Right cardiac atrium (tissue), 5 donors: ENCODE measurements around the gene SLC9C1. TPM values are rescaled to one million over a fixed set of nuclear protein-coding genes. Genes with fewer than 3 reads are reported as not detected.
A peak's percentile ranks its signal among the peaks of the same experiment; 100 is the strongest.

Experiments used
- ATAC-seq, 2 donors: fragments of 200-7000 bp; cut with Tn5 transposase; one replicate each; pipeline versions ENCODE4 v1.8.0 to v1.9.1; 2020; ENCODE audit warnings: moderate library complexity in 2 of 2, mild to moderate bottlenecking in 1 of 2
- DNase-seq, 3 donors: peaks; one replicate each; pipeline ENCODE4 v3.0.0-alpha.2; 2020
- H3K27ac ChIP-seq: one replicate; pipeline ENCODE4 v1.5.1; 2013; ENCODE audit warnings: mild to moderate bottlenecking, low read length, control low read depth, moderate library complexity
- H3K27me3 ChIP-seq: one replicate; pipeline ENCODE4 v1.6.1; 2013; ENCODE audit not compliant: control insufficient read depth, insufficient read depth
- H3K4me1 ChIP-seq: one replicate; pipeline ENCODE4 v1.6.1; 2013; ENCODE audit warnings: low read length; ENCODE audit not compliant: control insufficient read depth, insufficient read depth
- H3K4me3 ChIP-seq: one replicate; pipeline ENCODE4 v1.5.1; 2013; ENCODE audit warnings: low read length, control low read depth
- H3K9me3 ChIP-seq: one replicate; pipeline ENCODE4 v1.6.1; 2013; ENCODE audit warnings: low read length; ENCODE audit not compliant: control insufficient read depth
- WGBS: extraction: QIAGEN DNeasy Blood & Tissue Kit; methylation state at CpG from one replicate; pipeline ENCODE4 v1.1.7; 2013; 5-methylcytosine and 5-hydroxymethylcytosine counted together
- intact Hi-C, 4 donors: fragments of 100-400 bp; cut with DNase I; formaldehyde crosslinking; loops; one replicate each; pipeline versions ENCODE4 v1.11.0 to v1.14.0; 2022 to 2023
- long read RNA-seq, 4 donors: library from polyadenylated mRNA; unstranded; transcript quantifications; one replicate each; pipeline ENCODE4 v2.0.0, GENCODE V29; 2020 to 2021
- polyA plus RNA-seq: library from polyadenylated mRNA; stranded (reverse); fragments of 200-250 nt; gene quantifications from one replicate; pipeline ENCODE4 v1.2.3, GENCODE V29; 2013
- total RNA-seq, 4 donors: library from RNA; stranded (reverse); fragmentation: NEBNext Ultra II Directional; extraction: Animal tissue kit (Norgen Biotek cat#: 25700); gene quantifications; one replicate each; pipeline ENCODE4 v1.2.1, GENCODE V29; 2021
- donor health status: healthy with polysubstance abuse.
- donor health status: DM: no; HTN: yes; CAD: no.
- donor health status: DM: no; HTN: no; CAD: no.
- donor health status: DM: no; HTN: yes; CAD: no; lungs with severe emphysema.
- donor health status: DM: yes; HTN: yes; CAD: no.

SLC9C1 gene
- total RNA-seq (under 1 TPM; 0.15 to 0.69 (median 0.41) TPM), polyA plus RNA-seq (0.14 TPM)
- long read RNA-seq, donor 1, result 0 reads
- long read RNA-seq, donor 2, result 0 reads
- long read RNA-seq, donor 3, result 0 reads
- long read RNA-seq, donor 4, result 0 reads

DNA sequence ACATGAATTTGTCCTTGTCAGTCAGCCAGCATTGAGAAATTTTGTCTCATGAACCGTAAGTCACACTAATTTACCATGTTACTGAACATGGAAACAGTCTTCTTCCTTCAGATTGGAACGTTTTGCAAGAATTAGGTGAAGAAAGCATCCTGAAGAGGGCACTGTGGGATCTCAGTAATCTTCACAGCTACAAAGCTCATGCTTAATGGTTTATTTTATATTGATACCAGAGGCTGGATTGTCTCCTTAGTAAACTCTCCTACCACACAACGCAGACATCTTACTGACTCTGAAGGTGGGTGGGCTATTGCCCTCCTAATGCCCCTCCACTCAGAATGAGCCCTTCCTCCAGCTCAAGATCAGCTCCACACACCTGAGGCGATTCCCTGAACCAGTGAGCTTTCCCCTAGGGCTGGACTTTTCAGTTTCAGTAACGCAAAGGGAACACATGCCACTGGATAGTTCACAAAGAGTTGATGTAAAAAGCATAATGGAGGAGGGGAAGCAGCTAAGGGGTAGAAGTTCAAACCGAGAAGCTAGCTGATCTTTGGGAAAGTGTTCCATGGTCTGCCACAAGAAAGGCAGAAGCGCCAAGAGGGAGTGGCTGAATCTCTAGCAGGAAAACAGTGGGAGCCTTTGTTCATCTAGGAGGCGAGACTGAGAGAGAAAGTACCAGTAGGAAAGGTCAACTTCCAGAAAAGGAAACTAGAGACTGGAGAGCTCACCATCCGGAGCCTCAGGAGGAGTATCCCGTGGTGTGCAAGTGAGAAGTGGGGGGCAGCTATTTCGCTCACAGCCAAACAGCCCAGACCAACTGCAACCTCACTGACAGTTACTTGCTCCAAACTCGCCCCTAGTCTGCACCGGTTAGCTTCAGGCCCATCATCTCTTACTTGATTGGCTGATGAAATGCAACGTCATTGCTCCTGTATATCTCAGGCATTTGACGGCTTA, at the start of gene SLC9C1:
TSS of gene SLC9C1 (minus strand) at position 849 of the 954 bp plus-strand sequence. CDS start 7,425 bp downstream, outside the sequence.
- ATAC-seq, result peak; percentile 92 to 93

GRCh38 chr3:112341386-112341785, 47.4 kb upstream of the SLC9C1 start:
- DNase-seq, result no peak
- Histone ChIP-seq H3K27me3 (no peaks in the 10 kb centered on the region), H3K9me3 (no peaks in the 10 kb centered on the region), H3K4me1 (peaks cover 4% of the 10 kb centered on the region), H3K4me3 (no peak overlapping the region), H3K27ac (no peak overlapping the region)
- 76% methylated on average over 2 of the region's 2 CpGs for WGBS
- no peak for ATAC-seq
- intact Hi-C loops, result no loop called here

More for the DNA sequence above, at the start of gene SLC9C1:
- H3K4me3 ChIP-seq, result peak within 1 kb of the TSS; percentile 71
- 13% methylated on average over 15 of the region's 15 CpGs for WGBS
- no peaks in the 10 kb centered on the region for H3K9me3 ChIP-seq
- peak in 2 of 3 donors; percentile 28 to 47 for DNase-seq
- H3K27ac ChIP-seq, result peak within 1 kb of the TSS; percentile 93
- intact Hi-C loops, result loop anchor here in 2 of 4 donors (10.0 kb wide), 1 partner anchor 231 kb away; no protein-coding TSS in a partner anchor
- no peaks in the 10 kb centered on the region for H3K27me3 ChIP-seq
- H3K4me1 ChIP-seq, result no peaks in the 10 kb centered on the region

- peaks cover 2% of the 10 kb centered on the region for H3K4me1 ChIP-seq
- no peaks in the 10 kb centered on the region for H3K9me3 ChIP-seq
- peak overlapping the region; percentile 23 for H3K27ac ChIP-seq
- intact Hi-C loops, result loop anchor here in 1 of 4 donors (10.0 kb wide), 1 partner anchor 175 kb away; no protein-coding TSS in a partner anchor
- 73% methylated on average over 2 of the region's 2 CpGs for WGBS
- H3K27me3 ChIP-seq, result no peaks in the 10 kb centered on the region
- H3K4me3 ChIP-seq, result no peak overlapping the region
- ATAC-seq (peak in 1 of 2 donors; percentile 56), DNase-seq (no peak)
Measured at GRCh38 chr3:112339609-112340008, 45.6 kb upstream of the SLC9C1 start.

GRCh38 chr3:112339134-112339533, 45.1 kb upstream of the SLC9C1 start:
- peaks cover 2% of the 10 kb centered on the region for H3K4me1 ChIP-seq
- intact Hi-C loops, result loop anchor here in 1 of 4 donors (10.0 kb wide), 1 partner anchor 176 kb away; no protein-coding TSS in a partner anchor
- no peaks in the 10 kb centered on the region for H3K27me3 ChIP-seq
- no peak overlapping the region for H3K4me3 ChIP-seq
- DNase-seq (no peak), ATAC-seq (no peak)
- H3K27ac ChIP-seq, result no peak overlapping the region
- H3K9me3 ChIP-seq, result no peaks in the 10 kb centered on the region

- intact Hi-C loops, result loop anchor here in 1 of 4 donors (10.0 kb wide), 1 partner anchor 176 kb away; no protein-coding TSS in a partner anchor
- H3K4me1 ChIP-seq, result peaks cover 2% of the 10 kb centered on the region
- no peaks in the 10 kb centered on the region for H3K9me3 ChIP-seq
- H3K4me3 ChIP-seq, result no peak overlapping the region
- no peaks in the 10 kb centered on the region for H3K27me3 ChIP-seq
- ATAC-seq (no peak), DNase-seq (no peak)
- no peak overlapping the region for H3K27ac ChIP-seq
- WGBS, result 64% methylated on average over 2 of the region's 2 CpGs
Measured at GRCh38 chr3:112338727-112339056, 44.7 kb upstream of the SLC9C1 start.

GRCh38 chr3:112338021-112338726, 44.2 kb upstream of the SLC9C1 start:
- H3K4me3 ChIP-seq, result no peak overlapping the region
- H3K27ac ChIP-seq, result no peak overlapping the region
- H3K27me3 ChIP-seq, result no peaks in the 10 kb centered on the region
- intact Hi-C loops, result loop anchor here in 1 of 4 donors (10.0 kb wide), 1 partner anchor 177 kb away; no protein-coding TSS in a partner anchor
- peaks cover 2% of the 10 kb centered on the region for H3K4me1 ChIP-seq
- H3K9me3 ChIP-seq, result no peaks in the 10 kb centered on the region
- ATAC-seq, result no peak
- no peak for DNase-seq
- 76% methylated on average over 6 of the region's 6 CpGs for WGBS

DNA sequence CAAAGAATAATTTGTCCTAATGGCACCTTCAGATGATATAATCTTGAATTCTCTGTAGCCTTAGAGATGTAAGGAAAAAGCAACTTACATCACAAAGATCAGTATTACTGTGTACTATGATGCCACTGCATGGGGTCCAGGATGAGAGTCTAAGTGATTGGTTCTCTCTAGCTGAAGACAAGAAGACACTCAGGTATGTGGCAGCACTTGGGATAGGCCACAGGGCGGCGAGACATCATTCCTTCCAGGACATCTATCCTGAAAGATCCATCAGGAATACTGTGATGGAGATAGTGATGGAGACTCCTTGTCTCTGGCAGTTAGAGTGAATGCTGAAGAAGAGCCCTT, 41.4 kb upstream of the SLC9C1 start:
- no peak overlapping the region for H3K4me3 ChIP-seq
- no peaks in the 10 kb centered on the region for H3K9me3 ChIP-seq
- no peaks in the 10 kb centered on the region for H3K27me3 ChIP-seq
- no peak overlapping the region for H3K27ac ChIP-seq
- intact Hi-C loops, result loop anchor here in 1 of 4 donors (10.0 kb wide), 1 partner anchor 179 kb away; no protein-coding TSS in a partner anchor
- WGBS, result 93% methylated on average over 2 of the region's 2 CpGs
- DNase-seq (no peak), ATAC-seq (no peak)
- peaks cover under 1% of the 10 kb centered on the region for H3K4me1 ChIP-seq

- DNase-seq (no peak), ATAC-seq (no peak)
- intact Hi-C loops, result loop anchor here in 1 of 4 donors (10.0 kb wide), 1 partner anchor 180 kb away; no protein-coding TSS in a partner anchor
- H3K9me3 ChIP-seq, result no peaks in the 10 kb centered on the region
- no peak overlapping the region for H3K27ac ChIP-seq
- H3K27me3 ChIP-seq, result no peaks in the 10 kb centered on the region
- H3K4me3 ChIP-seq, result peak overlapping the region; percentile 37
- 51% methylated on average over 6 of the region's 6 CpGs for WGBS
- H3K4me1 ChIP-seq, result no peaks in the 10 kb centered on the region
Measured at GRCh38 chr3:112334691-112335433, 40.8 kb upstream of the SLC9C1 start.

GRCh38 chr3:112333381-112334317, 39.6 kb upstream of the SLC9C1 start:
- Histone ChIP-seq H3K9me3 (no peaks in the 10 kb centered on the region), H3K27me3 (no peaks in the 10 kb centered on the region), H3K4me3 (peak overlapping the region; percentile 37), H3K27ac (peak overlapping the region; percentile 71), H3K4me1 (no peaks in the 10 kb centered on the region)
- DNase-seq, result peak in 2 of 3 donors; percentile 28 to 61
- intact Hi-C loops, result loop anchor here in 1 of 4 donors (10.0 kb wide), 1 partner anchor 181 kb away; no protein-coding TSS in a partner anchor
- ATAC-seq, result peak; percentile 69 to 79
- 12% methylated on average over 23 of the region's 23 CpGs for WGBS
